Central memory CD8-positive, alpha-beta T cell (primary cell): ENCODE results near the gene PGAP2.
A peak's percentile ranks its signal among the peaks of the same experiment; 100 is the strongest.

ENCODE experiments used
- ATAC-seq: fragments of 150-1000 bp; cut with Tn5 transposase; replicated peaks from 2 replicates; pipeline ENCODE4 v1.10.0; 2022; ENCODE audit warnings: mild to moderate bottlenecking, moderate FRiP score, moderate number of reproducible peaks; ENCODE audit not compliant: poor library complexity, severe bottlenecking; ENCODE audit errors: extremely low read depth
- DNase-seq, 2 donors: peaks; one replicate each; pipeline ENCODE4 v3.0.0; 2021; ENCODE audit warnings: low spot score in 2 of 2
- H3K27ac Mint-ChIP-seq: one replicate; pipeline ENCODE4 v1.8.0; 2022; ENCODE audit warnings: low read depth, mild to moderate bottlenecking, moderate library complexity, mixed read lengths
- H3K27me3 Mint-ChIP-seq: one replicate; pipeline ENCODE4 v1.8.0; 2022; ENCODE audit warnings: mixed read lengths
- H3K36me3 Mint-ChIP-seq: one replicate; pipeline ENCODE4 v1.8.0; 2022; ENCODE audit warnings: mild to moderate bottlenecking, moderate library complexity, mixed read lengths; ENCODE audit not compliant: insufficient read depth
- H3K4me1 Mint-ChIP-seq: one replicate; pipeline ENCODE4 v1.8.0; 2022; ENCODE audit warnings: mixed read lengths
- H3K4me3 Mint-ChIP-seq: one replicate; pipeline ENCODE4 v1.8.0; 2022; ENCODE audit warnings: mild to moderate bottlenecking, moderate library complexity, mixed read lengths
- H3K9me3 Mint-ChIP-seq: one replicate; pipeline ENCODE4 v1.8.0; 2022; ENCODE audit warnings: mixed read lengths

PGAP2 gene

GRCh38 chr11:3840870-3841425 is 32.6 kb downstream of the PGAP2 start, which contains the start of gene RHOG:
TSS of gene RHOG (minus strand) at chr11:3840959. CDS start at chr11:3828138, 12,821 bp downstream.
- peak; percentile 19 for ATAC-seq
- Mint-ChIP-seq H3K36me3 (peaks cover 25% of the 10 kb centered on the region), H3K27me3 (no peaks in the 10 kb centered on the region), H3K27ac (peak within 1 kb of the TSS; percentile 89), H3K4me3 (peak within 1 kb of the TSS; percentile 88), H3K4me1 (peaks cover 30% of the 10 kb centered on the region), H3K9me3 (no peaks in the 10 kb centered on the region)
- no peak for DNase-seq

GRCh38 chr11:3841426-3842350 is 33.3 kb downstream of the PGAP2 start:
- Mint-ChIP-seq H3K9me3 (no peaks in the 10 kb centered on the region), H3K4me3 (peak overlapping the region; percentile 88), H3K36me3 (peaks cover 25% of the 10 kb centered on the region), H3K4me1 (peaks cover 30% of the 10 kb centered on the region), H3K27me3 (no peaks in the 10 kb centered on the region), H3K27ac (peak overlapping the region; percentile 89)
- DNase-seq (peak; percentile 82 to 92), ATAC-seq (peak; percentile 80)

- DNase-seq (no peak), ATAC-seq (no peak)
- Mint-ChIP-seq H3K27ac (no peak overlapping the region), H3K9me3 (no peaks in the 10 kb centered on the region), H3K27me3 (no peaks in the 10 kb centered on the region), H3K4me1 (peaks cover 18% of the 10 kb centered on the region), H3K36me3 (peaks cover 20% of the 10 kb centered on the region), H3K4me3 (no peak overlapping the region)
Observed at GRCh38 chr11:3843326-3843725, 35.0 kb downstream of the PGAP2 start.

GRCh38 chr11:3845246-3845645 is 36.9 kb downstream of the PGAP2 start:
- Mint-ChIP-seq H3K27ac (peak overlapping the region; percentile 40), H3K9me3 (no peaks in the 10 kb centered on the region), H3K4me1 (peaks cover 8% of the 10 kb centered on the region), H3K36me3 (peaks cover 8% of the 10 kb centered on the region), H3K4me3 (no peak overlapping the region), H3K27me3 (no peaks in the 10 kb centered on the region)
- no peak for ATAC-seq
- DNase-seq: no peak

GRCh38 chr11:3845670-3846069 is 37.3 kb downstream of the PGAP2 start:
- Mint-ChIP-seq H3K27ac (no peak overlapping the region), H3K9me3 (no peaks in the 10 kb centered on the region), H3K4me1 (peaks cover 8% of the 10 kb centered on the region), H3K27me3 (no peaks in the 10 kb centered on the region), H3K36me3 (peaks cover 6% of the 10 kb centered on the region), H3K4me3 (no peak overlapping the region)
- ATAC-seq: no peak
- no peak for DNase-seq

- peaks cover 2% of the 10 kb centered on the region for H3K36me3 Mint-ChIP-seq
- H3K27me3 Mint-ChIP-seq: no peaks in the 10 kb centered on the region
- no peak overlapping the region for H3K4me3 Mint-ChIP-seq
- ATAC-seq (peak; percentile 70), DNase-seq (peak in 1 of 2 donors; percentile 50)
- H3K9me3 Mint-ChIP-seq: no peaks in the 10 kb centered on the region
- H3K27ac Mint-ChIP-seq: no peak overlapping the region
- peaks cover 27% of the 10 kb centered on the region for H3K4me1 Mint-ChIP-seq
Observed at GRCh38 chr11:3849297-3849874, 41.0 kb downstream of the PGAP2 start.

- Mint-ChIP-seq H3K4me1 (peaks cover 59% of the 10 kb centered on the region), H3K27me3 (no peaks in the 10 kb centered on the region), H3K36me3 (peaks cover 9% of the 10 kb centered on the region), H3K27ac (peak overlapping the region; percentile 86), H3K4me3 (peak overlapping the region; percentile 98), H3K9me3 (no peaks in the 10 kb centered on the region)
- DNase-seq: no peak
- no peak for ATAC-seq
Observed at GRCh38 chr11:3853545-3853842, 45.1 kb downstream of the PGAP2 start.

GRCh38 chr11:3853899-3854659 is 45.7 kb downstream of the PGAP2 start:
- Mint-ChIP-seq H3K9me3 (no peaks in the 10 kb centered on the region), H3K4me3 (peak overlapping the region; percentile 98), H3K36me3 (peaks cover 9% of the 10 kb centered on the region), H3K27me3 (no peaks in the 10 kb centered on the region), H3K27ac (peak overlapping the region; percentile 86), H3K4me1 (peaks cover 62% of the 10 kb centered on the region)
- DNase-seq (peak; percentile 47 to 68), ATAC-seq (peak; percentile 71)

- H3K36me3 Mint-ChIP-seq: peaks cover 9% of the 10 kb centered on the region
- H3K27ac Mint-ChIP-seq: peak overlapping the region; percentile 86
- H3K27me3 Mint-ChIP-seq: no peaks in the 10 kb centered on the region
- DNase-seq (no peak), ATAC-seq (no peak)
- H3K4me1 Mint-ChIP-seq: peaks cover 62% of the 10 kb centered on the region
- H3K4me3 Mint-ChIP-seq: peak overlapping the region; percentile 98
- no peaks in the 10 kb centered on the region for H3K9me3 Mint-ChIP-seq
Observed at GRCh38 chr11:3854660-3854976, 46.3 kb downstream of the PGAP2 start.

- Mint-ChIP-seq H3K9me3 (no peaks in the 10 kb centered on the region), H3K36me3 (peaks cover 9% of the 10 kb centered on the region), H3K27ac (peak within 1 kb of the TSS; percentile 88), H3K4me1 (peaks cover 68% of the 10 kb centered on the region), H3K4me3 (peak within 1 kb of the TSS; percentile 98), H3K27me3 (no peaks in the 10 kb centered on the region)
- DNase-seq (peak; percentile 98 to 99), ATAC-seq (peak; percentile 79)
Observed at GRCh38 chr11:3854977-3855807, 46.8 kb downstream of the PGAP2 start, which contains the start of gene STIM1. TSS of gene STIM1 (plus strand) at chr11:3855664. CDS start at chr11:3856271, 607 bp downstream.

GRCh38 chr11:3855808-3856491 is 47.6 kb downstream of the PGAP2 start:
- ATAC-seq (no peak), DNase-seq (peak in 1 of 2 donors; percentile 14)
- no peaks in the 10 kb centered on the region for H3K27me3 Mint-ChIP-seq
- peak overlapping the region; percentile 88 for H3K27ac Mint-ChIP-seq
- H3K4me1 Mint-ChIP-seq: peaks cover 76% of the 10 kb centered on the region
- peak overlapping the region; percentile 98 for H3K4me3 Mint-ChIP-seq
- H3K9me3 Mint-ChIP-seq: no peaks in the 10 kb centered on the region
- H3K36me3 Mint-ChIP-seq: peaks cover 11% of the 10 kb centered on the region
